HT1080 (cell line): Measurements from ENCODE around the gene ACOX3. TPM values are rescaled to one million over a fixed set of nuclear protein-coding genes. Genes with fewer than 3 reads are reported as not detected.
"Not testable (repeated sequence)": the region's sequence is repeated elsewhere in the genome, so short reads cannot be mapped to it uniquely, and the experiment has no call there.

ENCODE experiments used
- DNase-seq: peaks from one replicate; pipeline ENCODE4 v3.0.0-alpha.2; 2015; ENCODE audit warnings: low read depth
- total RNA-seq: library from RNA; depleted of rRNA; stranded (reverse); fragments of >200 nt; shearing (Covaris generic); gene quantifications from 2 replicates; pipeline ENCODE4 v1.2.3, GENCODE V29; 2014

The ACOX3 gene
- total RNA-seq, 1 experiment from 2014 or later = 16.6 TPM

DNA sequence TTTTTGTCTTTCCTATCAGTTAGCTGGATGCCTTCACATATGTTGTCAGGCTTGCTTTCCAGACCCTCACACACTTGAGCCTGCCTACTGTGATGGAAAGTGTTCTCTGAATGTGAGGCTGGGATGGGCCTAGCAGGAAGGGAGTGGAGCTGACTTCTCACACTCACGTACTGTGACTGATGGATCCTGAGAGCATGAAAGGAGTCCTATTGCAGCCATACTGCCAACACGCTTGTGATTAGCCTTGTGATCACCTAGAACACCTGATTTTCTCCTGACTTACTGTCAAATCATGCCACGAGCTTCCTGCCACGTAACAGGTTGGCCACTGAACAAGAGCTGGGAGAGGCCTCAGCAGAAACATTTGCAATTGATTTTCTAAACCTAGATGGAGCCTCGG lies 49.9 kb downstream of the ACOX3 start:
- no peak for DNase-seq

GRCh38 chr4:8388528-8388870 lies 52.0 kb downstream of the ACOX3 start:
- DNase-seq = no peak

DNA sequence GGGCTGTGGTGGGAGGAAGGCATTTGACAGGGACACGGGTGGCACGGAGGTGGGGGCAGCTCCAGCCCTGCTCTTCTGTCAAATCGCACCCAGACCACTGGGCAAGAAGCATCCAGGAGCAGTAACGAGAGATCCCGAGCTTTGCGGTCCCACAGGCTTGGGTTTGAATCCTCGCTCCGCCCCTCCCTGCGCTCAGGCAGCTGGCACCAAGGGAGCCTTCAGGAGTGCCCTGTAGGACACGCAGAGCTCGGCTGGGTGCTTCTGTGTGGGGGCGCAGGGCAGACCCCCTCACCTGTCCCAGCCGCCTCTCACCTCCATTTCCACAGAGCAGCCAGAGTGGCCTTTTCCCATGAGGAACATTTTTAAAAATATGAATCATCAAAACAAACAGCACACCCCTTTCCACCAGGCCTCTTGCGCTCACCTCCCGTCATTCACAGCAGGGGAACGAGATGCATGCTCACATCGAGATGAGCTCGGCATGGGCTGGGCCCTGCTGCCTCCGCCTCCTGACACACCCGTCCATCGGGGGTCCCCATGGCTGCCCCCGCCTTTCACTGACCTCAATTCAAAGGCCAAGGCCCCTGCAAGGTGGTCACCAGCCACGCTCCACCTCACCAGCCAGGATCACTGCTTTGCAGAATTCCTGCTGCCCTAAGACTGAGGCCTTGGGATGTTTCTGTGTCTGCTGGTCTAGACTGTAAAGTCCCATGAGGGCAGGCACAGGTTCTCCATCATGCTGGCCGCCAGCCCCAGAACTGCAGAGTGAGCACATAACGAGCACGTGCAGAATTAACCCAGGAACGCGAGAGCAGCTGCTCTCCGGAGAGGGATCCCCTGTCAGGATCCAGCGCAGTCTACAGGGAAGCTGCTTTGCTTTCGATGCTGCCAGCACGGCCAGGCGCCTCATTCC lies 52.7 kb downstream of the ACOX3 start:
- DNase-seq = no peak

GRCh38 chr4:8387194-8387593 lies 53.3 kb downstream of the ACOX3 start:
- DNase-seq = no peak

DNA sequence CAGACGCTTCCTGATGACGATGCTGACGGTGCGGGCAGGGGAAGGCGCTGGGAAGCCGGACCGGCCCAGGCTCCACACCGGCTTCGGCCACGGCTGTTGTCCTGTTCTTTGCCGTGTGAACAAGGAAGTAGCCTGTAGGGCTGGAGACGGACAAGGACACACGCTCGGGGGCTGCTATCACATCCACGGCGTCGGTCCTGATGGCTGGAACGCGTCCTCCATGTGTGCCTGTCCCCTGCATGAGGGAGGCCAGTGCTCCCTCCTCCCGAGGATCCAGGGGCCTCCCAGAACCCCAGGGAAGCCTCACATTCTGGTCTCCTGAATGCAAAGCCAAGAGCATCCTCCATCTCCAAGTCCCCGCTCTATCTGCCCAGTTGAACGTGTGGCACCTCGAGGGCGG lies 53.8 kb downstream of the ACOX3 start:
- DNase-seq = no peak

DNA sequence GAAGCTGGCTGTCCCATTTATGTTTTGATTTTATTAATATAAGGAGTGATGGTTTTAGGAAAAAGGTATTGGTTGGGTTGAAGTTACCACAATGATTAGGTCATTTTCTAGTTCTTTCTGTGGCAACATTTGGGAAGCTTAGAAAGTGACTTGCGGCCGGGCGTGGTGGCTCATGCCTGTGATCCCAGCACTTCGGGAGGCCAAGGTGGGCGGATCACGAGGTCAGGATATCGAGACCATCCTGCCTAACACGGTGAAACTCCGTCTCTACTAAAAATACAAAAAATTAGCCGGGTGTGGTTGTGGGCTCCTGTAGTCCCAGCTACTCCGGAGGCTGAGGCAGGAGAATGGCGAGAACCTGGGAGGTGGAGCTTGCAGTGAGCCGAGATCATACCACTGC lies 54.4 kb downstream of the ACOX3 start:
- not testable (repeated sequence) for DNase-seq

GRCh38 chr4:8385611-8386010 lies 54.9 kb downstream of the ACOX3 start:
- no peak for DNase-seq

GRCh38 chr4:8385106-8385505 lies 55.4 kb downstream of the ACOX3 start:
- DNase-seq = no peak

DNA sequence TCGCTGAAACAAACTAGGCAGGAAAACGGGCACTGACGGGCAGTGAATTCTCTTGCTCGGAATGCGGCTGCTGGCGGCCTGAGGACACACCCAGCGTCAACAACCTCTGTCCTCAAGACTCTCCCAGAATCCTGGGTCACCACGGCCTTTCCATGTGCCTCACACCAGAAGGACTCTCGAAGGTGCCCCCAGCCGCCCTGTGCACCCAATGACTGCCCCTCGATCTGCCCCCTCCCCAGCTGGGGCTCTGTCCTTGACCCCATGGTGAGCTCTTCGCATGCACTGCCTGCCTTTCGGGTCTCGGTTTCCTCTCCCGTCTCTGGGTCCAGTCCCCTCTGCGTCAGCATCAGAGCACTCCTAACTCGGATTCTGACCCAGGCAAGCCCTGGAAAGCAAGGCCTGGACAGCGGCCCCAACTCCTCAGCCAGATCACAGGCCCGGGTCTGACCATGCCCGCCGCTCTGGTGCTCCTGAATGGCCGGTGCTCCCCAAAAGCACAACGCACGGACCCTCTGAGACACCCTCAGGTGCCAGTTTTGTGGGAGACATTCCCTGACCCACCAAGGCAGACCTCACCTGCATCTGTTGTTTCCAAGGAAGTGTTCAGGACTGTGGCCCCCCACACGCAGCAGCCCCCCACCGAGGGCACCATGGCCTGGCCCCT lies 56.0 kb downstream of the ACOX3 start:
- no peak for DNase-seq

GRCh38 chr4:8383451-8384160 lies 56.9 kb downstream of the ACOX3 start:
- DNase-seq = no peak

DNA sequence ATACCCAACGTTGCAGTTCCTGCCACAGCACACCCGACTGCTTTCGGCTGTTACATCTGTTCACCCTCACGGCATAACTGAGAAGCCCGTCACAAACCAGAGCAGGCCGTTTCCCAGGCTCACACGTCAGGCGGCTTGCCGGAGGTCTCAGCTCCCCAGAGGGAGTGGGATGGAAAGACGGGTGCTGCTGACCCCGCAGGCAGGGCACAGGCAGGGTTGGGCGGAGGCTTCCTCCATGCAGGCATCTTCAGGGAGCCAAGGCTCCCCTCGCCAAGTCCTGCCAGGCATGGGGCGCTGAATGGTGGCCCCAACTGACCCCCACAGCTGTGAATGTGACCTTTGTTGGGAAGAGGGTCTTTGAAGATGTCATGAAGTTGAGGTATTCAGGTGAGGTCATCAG lies 57.5 kb downstream of the ACOX3 start:
- no peak for DNase-seq

GRCh38 chr4:8381814-8382581 lies 58.5 kb downstream of the ACOX3 start:
- no peak for DNase-seq

- no peak for DNase-seq
Observed at GRCh38 chr4:8380511-8381415, 59.8 kb downstream of the ACOX3 start.

DNA sequence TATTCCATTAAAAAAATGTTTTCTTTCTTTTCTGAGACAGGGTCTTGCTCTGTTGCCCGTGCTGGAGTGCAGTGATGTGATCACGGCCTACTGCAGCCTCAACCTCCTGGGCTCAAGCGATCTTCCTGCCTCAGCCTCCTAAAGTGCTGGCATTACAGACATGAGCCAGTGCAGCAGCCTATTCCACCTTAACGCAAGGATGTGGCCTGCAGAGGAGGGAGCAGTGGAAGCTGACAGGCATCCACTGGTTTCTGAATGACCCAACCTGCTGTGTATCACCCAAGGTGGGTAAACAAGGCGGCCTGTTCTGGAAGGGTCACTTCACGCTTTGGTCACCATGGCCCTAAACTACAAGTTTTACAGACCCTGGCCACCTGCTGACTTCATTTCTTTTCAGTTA lies 60.8 kb downstream of the ACOX3 start:
- no peak for DNase-seq

DNA sequence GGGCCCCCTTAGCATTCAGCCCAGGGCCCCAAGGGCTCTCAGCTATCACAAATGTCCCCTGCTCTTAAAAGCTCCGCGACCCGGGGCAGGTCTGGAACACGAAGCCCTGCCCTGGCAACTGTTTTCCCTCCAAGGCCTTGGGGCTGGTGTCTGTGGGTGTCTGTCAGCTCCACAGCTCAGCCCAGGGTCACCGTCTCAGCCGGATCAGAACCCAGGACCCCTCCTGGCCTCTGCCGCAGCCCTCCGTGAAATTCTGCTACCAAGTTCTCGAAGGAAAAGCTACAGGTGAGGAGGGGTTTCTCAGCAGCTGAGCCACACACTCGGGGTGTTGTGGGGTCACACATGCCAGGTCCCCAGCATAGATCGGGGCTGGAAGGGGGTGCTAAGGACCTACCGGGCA lies 61.2 kb downstream of the ACOX3 start:
- DNase-seq = no peak

DNA sequence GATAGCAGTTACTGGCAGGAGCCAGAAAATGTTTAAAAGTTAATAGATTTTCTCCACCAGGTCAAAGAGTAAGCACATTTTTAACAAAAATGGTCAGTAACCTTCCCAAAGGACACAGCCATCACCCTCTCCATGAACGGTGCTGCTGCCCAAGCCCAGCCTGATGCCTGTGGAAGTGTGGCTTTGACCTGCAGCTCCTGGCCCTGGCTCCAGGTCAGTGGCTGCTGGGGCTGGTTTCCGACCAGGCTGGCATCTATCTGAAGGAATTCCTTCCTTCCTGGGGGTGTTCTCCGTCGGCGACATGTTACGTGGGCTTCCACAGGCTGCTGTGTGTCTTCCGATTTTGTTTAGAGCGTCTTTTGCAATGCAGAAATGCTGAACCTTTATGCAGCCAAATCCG lies 61.7 kb downstream of the ACOX3 start:
- DNase-seq = no peak

DNA sequence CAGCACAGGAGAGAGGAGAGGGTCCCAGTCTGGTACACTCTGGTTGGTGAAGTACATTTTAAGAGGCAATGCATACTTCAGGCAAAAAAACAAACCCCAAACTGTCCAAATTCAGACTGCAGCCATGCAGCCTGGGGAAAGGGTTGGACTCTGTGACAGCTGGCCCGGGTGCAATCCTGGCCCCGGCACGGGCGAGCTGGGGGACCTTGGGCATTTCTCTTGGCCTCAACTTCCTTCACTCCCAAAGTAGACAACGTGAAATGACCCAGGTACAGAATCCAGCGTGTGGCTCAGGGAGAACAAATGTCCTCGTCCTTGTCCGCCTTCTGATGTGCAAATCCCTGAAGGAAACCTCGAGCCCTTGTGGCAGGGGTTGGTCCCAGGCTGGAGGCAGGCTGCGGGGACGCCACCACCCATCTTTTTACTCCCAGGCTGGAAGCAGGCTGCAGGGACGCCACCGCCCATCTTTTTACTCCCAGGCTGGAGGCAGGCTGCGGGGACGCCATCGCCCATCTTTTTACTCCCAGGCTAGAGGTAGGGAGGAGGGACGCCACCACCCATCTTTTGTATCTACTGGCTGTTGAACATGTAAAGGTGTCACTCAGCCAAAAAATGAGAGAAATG lies 62.3 kb downstream of the ACOX3 start:
- no peak for DNase-seq

DNA sequence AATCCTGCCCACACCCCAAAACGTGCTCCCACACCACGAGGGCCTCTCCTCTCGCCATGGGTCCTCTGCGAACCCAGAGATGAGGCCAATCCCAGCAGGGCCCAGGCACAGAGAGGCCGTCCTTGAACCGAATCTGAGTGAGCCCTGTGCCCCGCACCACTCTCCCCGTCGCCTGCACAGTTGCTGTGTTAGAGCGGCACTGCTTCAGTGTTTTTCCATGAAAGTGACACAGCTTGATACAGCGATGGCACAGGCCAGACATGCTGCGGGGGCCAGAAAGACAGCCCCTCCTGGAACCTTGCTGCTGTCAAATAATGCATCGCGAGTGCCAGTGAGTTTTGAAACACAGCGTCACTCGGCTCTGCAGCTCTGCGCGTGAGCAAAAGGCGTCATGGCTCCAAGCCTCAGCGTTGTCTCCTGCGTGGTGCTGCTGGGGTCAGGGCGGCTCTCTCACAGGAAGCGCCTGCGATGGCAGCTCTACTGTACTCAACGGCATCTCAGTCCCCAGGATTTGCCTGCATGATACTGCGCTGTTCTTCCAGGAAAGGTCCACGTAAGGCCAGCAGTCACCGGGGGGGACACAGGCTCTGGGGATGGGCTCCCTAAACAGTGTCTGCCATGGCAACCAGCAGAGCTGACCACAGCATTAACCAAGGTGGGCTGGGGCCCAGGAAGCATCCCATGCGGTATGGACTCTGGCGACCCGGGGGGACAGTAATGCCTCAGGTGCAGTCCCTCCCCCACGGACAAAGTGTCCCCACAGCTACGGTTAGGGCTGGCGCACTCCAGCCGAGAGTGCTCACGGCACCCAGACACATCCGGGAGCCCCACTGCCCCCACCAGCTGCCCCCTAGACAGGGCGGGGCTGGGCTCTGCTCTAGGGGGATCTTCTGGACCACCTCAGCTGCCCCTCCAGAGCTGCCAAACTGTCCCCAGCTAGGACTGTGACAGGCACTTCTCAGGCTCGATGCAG lies 63.1 kb downstream of the ACOX3 start:
- DNase-seq = no peak
